Measurements from ENCODE around the gene SYT6. TPM values are rescaled to one million over a fixed set of nuclear protein-coding genes. Genes with fewer than 3 reads are reported as not detected.

The SYT6 gene
- total and polyA plus RNA-seq, 11 donors = 0.08 to 0.77 (median 0.15) TPM; not detected in 7

- 84 to 91% (median 88%) methylated on average over 4 of the region's 4 CpGs for WGBS, 4 donors
- peaks cover 0 to 13% (median 0%) of the 10 kb centered on the region in 9 donors for H3K27me3 ChIP-seq
- ATAC-seq (no peak), DNase-seq (no peak)
- no peaks in the 10 kb centered on the region for H3K36me3 ChIP-seq
- H3K4me3 ChIP-seq = no peak overlapping the region
- intact Hi-C loops (cut with DNase I) = loop anchor here in 1 of 10 donors (10.0 kb wide), 1 partner anchor 57 kb away; no protein-coding TSS in a partner anchor
- H3K9me3 ChIP-seq = no peaks in the 10 kb centered on the region
- peaks cover 0 to 22% (median 0%) of the 10 kb centered on the region in 12 donors for H3K4me1 ChIP-seq
- TF ChIP-seq CTCF (IDR thresholded peaks at IDR 0.05) (no peak), POLR2A (IDR thresholded peaks at IDR 0.05) (no peak)
- H3K27ac ChIP-seq = no peak overlapping the region
Observed at GRCh38 chr1:114131526-114132220, 22.0 kb downstream of the SYT6 start.

- ATAC-seq (no peak), DNase-seq (no peak)
- Histone ChIP-seq H3K9me3 (no peaks in the 10 kb centered on the region), H3K4me3 (no peak overlapping the region), H3K36me3 (no peaks in the 10 kb centered on the region), H3K27me3 (peaks cover 0 to 13% (median 0%) of the 10 kb centered on the region in 9 donors), H3K4me1 (peaks cover 0 to 29% (median 0%) of the 10 kb centered on the region in 12 donors), H3K27ac (peak overlapping the region in 1 of 12 donors; percentile 44)
- intact Hi-C loops (cut with DNase I) = loop anchor here in 1 of 10 donors (10.0 kb wide), 1 partner anchor 56 kb away; no protein-coding TSS in a partner anchor
- WGBS, 4 donors = 72 to 75% (median 74%) methylated on average over 7 of the region's 7 CpGs
- no peak for TF ChIP-seq CTCF (IDR thresholded peaks at IDR 0.05)
- TF ChIP-seq POLR2A (IDR thresholded peaks at IDR 0.05) = no peak
Observed at GRCh38 chr1:114130846-114131525, 22.7 kb downstream of the SYT6 start.

- no peaks in the 10 kb centered on the region for H3K9me3 ChIP-seq
- no peak for TF ChIP-seq POLR2A (IDR thresholded peaks at IDR 0.05)
- TF ChIP-seq CTCF (IDR thresholded peaks at IDR 0.05) = no peak
- peaks cover 0 to 6% (median 0%) of the 10 kb centered on the region in 9 donors for H3K27me3 ChIP-seq
- H3K4me3 ChIP-seq = no peak overlapping the region
- WGBS, 4 donors = 82 to 89% (median 84%) methylated on average over 4 of the region's 4 CpGs
- H3K4me1 ChIP-seq = peaks cover 0 to 31% (median 0%) of the 10 kb centered on the region in 12 donors
- no peak overlapping the region for H3K27ac ChIP-seq
- no peak for ATAC-seq
- no peak for DNase-seq
- H3K36me3 ChIP-seq = no peaks in the 10 kb centered on the region
- intact Hi-C loops (cut with DNase I) = loop anchor here in 1 of 10 donors (10.0 kb wide), 1 partner anchor 55 kb away; no protein-coding TSS in a partner anchor
Observed at GRCh38 chr1:114130213-114130612, 23.5 kb downstream of the SYT6 start.

- Histone ChIP-seq H3K9me3 (no peaks in the 10 kb centered on the region), H3K27me3 (peaks cover 0 to 4% (median 0%) of the 10 kb centered on the region in 9 donors), H3K27ac (no peak overlapping the region), H3K4me1 (peaks cover 0 to 31% (median 0%) of the 10 kb centered on the region in 12 donors), H3K4me3 (no peak overlapping the region), H3K36me3 (no peaks in the 10 kb centered on the region)
- peak in 1 of 5 donors; percentile 1 for DNase-seq
- no peak for TF ChIP-seq POLR2A (IDR thresholded peaks at IDR 0.05)
- no peak for TF ChIP-seq CTCF (IDR thresholded peaks at IDR 0.05)
- WGBS, 4 donors = 75 to 91% (median 88%) methylated on average over 6 of the region's 6 CpGs
- ATAC-seq = no peak
- intact Hi-C loops (cut with DNase I) = no loop called here
Observed at GRCh38 chr1:114128293-114128692, 25.4 kb downstream of the SYT6 start.
